Measurements from ENCODE around the gene SLC6A11. TPM values are rescaled to one million over a fixed set of nuclear protein-coding genes. Genes with fewer than 3 reads are reported as not detected.

Gene SLC6A11
- total and polyA plus RNA-seq, 2 of the 13 experiments (the other 11 are each of a cell fraction or from before 2014, with no cell fraction given) = 17.9 to 34.5 TPM

- no peak overlapping the region for H3K4me2 ChIP-seq (ENCODE audit: low read depth, low read length)
- TF ChIP-seq BORCS8-MEF2B (CRISPR knock-in tag; IDR thresholded peaks at IDR 0.05) (no peak), TFDP2 (CRISPR knock-in tag; IDR thresholded peaks at IDR 0.05) (no peak), STAT6 (CRISPR knock-in tag; IDR thresholded peaks at IDR 0.05; ENCODE audit: borderline replicate concordance) (no peak), JDP2 (CRISPR knock-in tag; IDR thresholded peaks at IDR 0.05; ENCODE audit: borderline replicate concordance) (no peak), HMGXB3 (CRISPR knock-in tag; IDR thresholded peaks at IDR 0.05; ENCODE audit: borderline replicate concordance) (no peak), HOXA5 (CRISPR knock-in tag; IDR thresholded peaks at IDR 0.05) (no peak), RFXAP (CRISPR knock-in tag; IDR thresholded peaks at IDR 0.05; ENCODE audit: borderline replicate concordance) (no peak), FOXA3 (CRISPR knock-in tag; IDR thresholded peaks at IDR 0.05) (no peak)
- TF ChIP-seq, protein P1, sequence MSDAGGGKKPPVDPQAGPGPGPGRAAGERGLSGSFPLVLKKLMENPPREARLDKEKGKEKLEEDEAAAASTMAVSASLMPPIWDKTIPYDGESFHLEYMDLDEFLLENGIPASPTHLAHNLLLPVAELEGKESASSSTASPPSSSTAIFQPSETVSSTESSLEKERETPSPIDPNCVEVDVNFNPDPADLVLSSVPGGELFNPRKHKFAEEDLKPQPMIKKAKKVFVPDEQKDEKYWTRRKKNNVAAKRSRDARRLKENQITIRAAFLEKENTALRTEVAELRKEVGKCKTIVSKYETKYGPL (CRISPR knock-in tag; IDR thresholded peaks at IDR 0.05) = no peak
- in situ Hi-C loops (cut with HindIII; ENCODE audit: extremely low pct_ligation_motif_present, low pct_unique_long_range_greater_than_20kb) (loop anchor here (5.0 kb wide), 1 partner anchor 126 kb away; no protein-coding TSS in a partner anchor), intact Hi-C loops (cut with micrococcal nuclease; ENCODE audit: unreplicated experiment) (loop anchor here (1.0 to 2.0 kb wide), 3 partner anchors 70 to 125 kb away; no protein-coding TSS in a partner anchor)
- H3K79me2 ChIP-seq (ENCODE audit: insufficient read depth, low read length) = no peaks in the 10 kb centered on the region
- no peak overlapping the region for H3K4me3 ChIP-seq (replicated peaks in 1 of 3; ENCODE audit: insufficient read depth in 1 of 3, low read depth in 2 of 3, low read length in 3 of 3)
- BruUV-seq (replicated peaks) = no TSS peak
- ChIA-PET POLR2A (no interaction called here), CTCF (ENCODE audit: low intra/inter-chr PET ratio, low total read pairs) (interaction anchor here (3.1 to 5.7 kb wide), 2 partner anchors 110 to 124 kb away, joined by 45 to 52 read pairs; no protein-coding TSS in a partner anchor)
- ATAC-seq = no peak
- no peak overlapping the region for H2AFZ ChIP-seq (ENCODE audit: low read length)
- H3K27me3 ChIP-seq (ENCODE audit: control insufficient read depth in 1 of 2, insufficient read depth in 2 of 2, low read length in 2 of 2) = no peaks in the 10 kb centered on the region; a peak in 1 of 5 replicates
- no peak overlapping the region for H3K9ac ChIP-seq (ENCODE audit: insufficient read depth, low read depth, low read length)
- WGBS (ENCODE audit: low lambda C conversion rate) = 71% methylated on average over 11 of the region's 14 CpGs
- DNase-seq (ENCODE audit: low spot score) = no peak
- H3K4me1 ChIP-seq (ENCODE audit: insufficient read depth, low read length) = no peaks in the 10 kb centered on the region
- no peaks in the 10 kb centered on the region for H3K9me3 ChIP-seq (ENCODE audit: low read length)
- FAIRE-seq = no peak
- no peaks in the 10 kb centered on the region for H4K20me1 ChIP-seq (ENCODE audit: insufficient read depth, low read length)
- no peak overlapping the region for H3K27ac ChIP-seq (ENCODE audit: extremely low read length, insufficient read depth, low read length)
- peaks cover 2 to 7% of the 10 kb centered on the region in 2 experiments; a peak in 4 of 5 replicates for H3K36me3 ChIP-seq (replicated peaks in 1 of 2; ENCODE audit: control insufficient read depth in 1 of 2, insufficient read depth in 2 of 2, low read length in 2 of 2)
Observed at GRCh38 chr3:10882851-10883250, 66.8 kb downstream of the SLC6A11 start.

All from HepG2 (cell line).